ES-I3 (cell line): ENCODE measurements around the gene SLC22A23.

Experiments used
- H3K36me3 ChIP-seq: 2 replicates; pipeline ENCODE4 v1.6.1; 2013; ENCODE audit warnings: mild to moderate bottlenecking, low read length, control low read depth, moderate library complexity; ENCODE audit not compliant: insufficient read depth
- H3K4me1 ChIP-seq: 2 replicates; pipeline ENCODE4 v1.6.1; 2013; ENCODE audit warnings: mild to moderate bottlenecking, control low read depth, low read length; ENCODE audit not compliant: insufficient read depth
- H3K9ac ChIP-seq: 2 replicates; pipeline ENCODE4 v1.6.1; 2013; ENCODE audit warnings: low read depth, mild to moderate bottlenecking, low read length, moderate library complexity
- H3K9me3 ChIP-seq: 2 replicates; pipeline ENCODE4 v1.6.1; 2013; ENCODE audit warnings: mild to moderate bottlenecking, low read length, moderate library complexity; ENCODE audit not compliant: control insufficient read depth, insufficient read depth

SLC22A23 gene

GRCh38 chr6:3309391-3310050 lies 147.3 kb downstream of the SLC22A23 start:
- Histone ChIP-seq H3K4me1 (no peaks in the 10 kb centered on the region), H3K9me3 (peaks cover 2% of the 10 kb centered on the region; the same call in 1 of the 2 replicates), H3K9ac (no peak overlapping the region), H3K36me3 (no peaks in the 10 kb centered on the region; the same call in 1 of the 2 replicates)

GRCh38 chr6:3308106-3308505 lies 148.7 kb downstream of the SLC22A23 start:
- Histone ChIP-seq H3K36me3 (no peaks in the 10 kb centered on the region; the same call in 1 of the 2 replicates), H3K9me3 (peaks cover 2% of the 10 kb centered on the region; the same call in 1 of the 2 replicates), H3K9ac (no peak overlapping the region), H3K4me1 (no peaks in the 10 kb centered on the region)

DNA sequence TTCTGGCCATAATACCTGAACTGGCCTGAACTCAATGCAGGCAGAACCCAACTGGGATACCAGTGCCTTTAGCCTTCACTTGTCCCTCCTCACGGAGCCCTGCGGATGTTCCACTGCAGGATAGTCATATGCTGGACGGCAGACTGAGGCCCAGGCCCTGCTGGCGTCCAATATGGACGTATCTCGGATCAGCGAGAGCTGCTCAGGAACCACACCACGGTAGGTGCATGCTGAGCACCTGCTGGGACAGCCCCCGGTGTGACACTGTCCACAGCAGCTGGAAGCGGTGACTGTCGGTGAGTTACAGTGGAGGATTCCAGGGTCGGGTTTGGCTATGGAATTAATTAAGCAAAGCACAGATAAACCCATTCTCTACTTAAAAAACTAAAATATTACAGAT lies 149.4 kb downstream of the SLC22A23 start:
- Histone ChIP-seq H3K9ac (no peak overlapping the region), H3K4me1 (no peaks in the 10 kb centered on the region), H3K9me3 (peaks cover 2% of the 10 kb centered on the region; the same call in 1 of the 2 replicates), H3K36me3 (no peaks in the 10 kb centered on the region; the same call in 1 of the 2 replicates)

- Histone ChIP-seq H3K36me3 (no peaks in the 10 kb centered on the region; the same call in 1 of the 2 replicates), H3K9me3 (peaks cover 2% of the 10 kb centered on the region; the same call in 1 of the 2 replicates), H3K9ac (no peak overlapping the region), H3K4me1 (no peaks in the 10 kb centered on the region)
Measured at GRCh38 chr6:3306848-3307247, 150.0 kb downstream of the SLC22A23 start.

DNA sequence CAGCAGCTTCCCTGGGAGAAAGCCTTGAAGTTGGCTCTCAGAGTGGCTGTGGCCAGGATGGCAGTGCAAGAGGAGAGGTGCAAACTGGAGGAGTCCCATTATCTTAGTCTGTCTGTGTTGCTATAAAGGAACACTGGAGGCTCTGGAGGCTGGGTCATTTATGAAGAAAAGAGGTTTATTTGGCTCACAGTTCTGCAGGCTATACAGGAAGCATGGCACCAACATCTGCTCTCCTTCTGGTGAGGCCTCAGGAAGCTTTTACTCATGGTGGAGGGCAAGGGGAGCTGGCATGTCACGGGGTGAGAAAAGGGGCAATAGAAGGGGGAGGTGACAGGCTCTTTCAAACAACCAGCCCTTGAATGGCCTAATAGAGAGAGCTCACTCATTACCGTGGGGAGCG lies 151.0 kb downstream of the SLC22A23 start:
- no peak overlapping the region for H3K9ac ChIP-seq
- no peaks in the 10 kb centered on the region for H3K4me1 ChIP-seq
- H3K9me3 ChIP-seq = peaks cover 2% of the 10 kb centered on the region; the same call in 1 of the 2 replicates
- no peaks in the 10 kb centered on the region; the same call in 1 of the 2 replicates for H3K36me3 ChIP-seq

GRCh38 chr6:3305216-3305565 lies 151.7 kb downstream of the SLC22A23 start:
- Histone ChIP-seq H3K9ac (no peak overlapping the region), H3K36me3 (no peaks in the 10 kb centered on the region; the same call in 1 of the 2 replicates), H3K4me1 (no peaks in the 10 kb centered on the region), H3K9me3 (peaks cover 2% of the 10 kb centered on the region; the same call in 1 of the 2 replicates)

DNA sequence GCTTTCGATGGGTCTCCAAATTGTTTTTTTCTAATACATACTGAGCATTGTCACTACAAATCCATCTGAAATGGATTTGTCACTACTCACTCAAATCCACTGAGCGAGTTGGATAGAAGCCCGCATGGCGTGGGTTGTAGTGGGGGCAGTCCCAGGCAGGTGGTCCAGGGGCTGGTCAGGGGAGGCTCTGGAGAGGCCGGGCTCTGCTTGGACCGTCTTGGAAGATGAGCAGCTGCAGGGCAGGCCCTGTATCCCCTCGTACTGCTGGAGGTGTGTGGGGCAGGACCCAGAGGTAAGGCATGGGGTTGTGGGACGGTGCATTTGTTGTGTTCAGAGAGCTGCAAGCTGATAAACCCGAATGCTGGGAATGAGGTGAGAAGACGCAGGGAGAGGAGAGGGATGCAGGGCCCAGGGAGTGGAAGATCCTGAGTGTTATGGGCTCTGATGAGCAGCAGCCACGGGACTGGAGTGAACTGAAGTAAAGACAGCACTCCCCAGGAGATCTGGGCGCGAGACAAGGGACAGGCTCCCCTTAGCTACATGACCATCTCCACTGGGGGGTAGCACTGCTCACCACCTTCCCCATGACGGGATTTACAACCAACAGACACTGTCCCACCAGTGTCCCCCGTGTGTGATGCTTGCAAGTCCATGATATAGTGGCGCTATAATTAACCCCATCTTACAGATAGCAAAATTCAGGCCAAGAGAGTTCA lies 152.2 kb downstream of the SLC22A23 start:
- H3K9ac ChIP-seq = no peak overlapping the region
- H3K36me3 ChIP-seq = no peaks in the 10 kb centered on the region; the same call in 1 of the 2 replicates
- peaks cover 2% of the 10 kb centered on the region; the same call in 1 of the 2 replicates for H3K9me3 ChIP-seq
- no peaks in the 10 kb centered on the region for H3K4me1 ChIP-seq

DNA sequence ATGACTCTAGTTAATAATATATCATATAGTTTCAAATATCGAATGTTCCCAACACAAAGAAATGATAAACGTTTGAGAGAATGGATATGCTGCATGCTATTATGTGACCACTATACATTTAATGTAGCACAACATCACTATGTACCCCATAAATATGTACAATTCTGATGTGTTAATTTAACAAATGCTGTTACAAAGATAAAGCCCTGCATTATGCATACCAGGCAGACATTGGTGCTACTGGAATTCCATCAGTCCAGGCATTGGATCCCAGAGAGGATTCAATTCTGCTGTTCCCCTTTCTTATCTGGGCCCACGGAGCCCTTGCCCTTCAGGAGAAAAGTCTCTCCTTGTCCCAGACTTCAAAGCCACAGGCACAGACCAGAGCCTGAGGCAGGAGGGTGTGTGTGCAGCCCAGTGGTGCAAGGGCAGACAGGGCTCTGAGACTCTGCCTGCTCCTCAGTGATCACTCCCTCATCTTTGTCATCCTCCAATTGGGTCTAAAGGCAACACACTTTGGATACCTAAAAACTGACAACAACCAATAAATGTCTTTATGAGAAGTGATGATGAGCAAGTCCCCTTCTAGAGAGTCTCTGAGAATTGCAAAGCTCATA lies 152.9 kb downstream of the SLC22A23 start:
- H3K9ac ChIP-seq = no peak overlapping the region
- H3K4me1 ChIP-seq = no peaks in the 10 kb centered on the region
- H3K9me3 ChIP-seq = peaks cover 2% of the 10 kb centered on the region; the same call in 1 of the 2 replicates
- H3K36me3 ChIP-seq = no peaks in the 10 kb centered on the region; the same call in 1 of the 2 replicates

DNA sequence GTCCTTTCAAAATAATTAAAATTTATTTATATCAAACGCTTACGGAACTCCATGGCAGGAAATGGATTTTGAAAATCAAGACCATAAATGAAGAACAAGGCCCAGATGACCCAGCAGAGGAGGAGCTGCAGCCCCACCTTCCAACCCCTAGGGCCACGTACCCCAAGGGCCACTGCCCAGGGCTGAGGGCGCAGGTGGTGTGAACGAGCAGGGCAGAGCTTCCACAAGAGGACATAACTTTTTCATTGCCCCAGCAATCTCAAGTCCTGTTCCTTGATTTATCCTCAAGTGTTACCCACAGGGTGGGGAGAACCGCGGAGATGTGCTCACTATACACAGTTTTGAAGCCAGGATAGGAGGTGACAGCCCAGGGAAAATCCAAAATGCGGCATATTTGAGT lies 155.3 kb downstream of the SLC22A23 start:
- H3K4me1 ChIP-seq = no peaks in the 10 kb centered on the region
- H3K9ac ChIP-seq = no peak overlapping the region
- H3K9me3 ChIP-seq = peaks cover 2% of the 10 kb centered on the region; the same call in 1 of the 2 replicates
- H3K36me3 ChIP-seq = no peaks in the 10 kb centered on the region; the same call in 1 of the 2 replicates

DNA sequence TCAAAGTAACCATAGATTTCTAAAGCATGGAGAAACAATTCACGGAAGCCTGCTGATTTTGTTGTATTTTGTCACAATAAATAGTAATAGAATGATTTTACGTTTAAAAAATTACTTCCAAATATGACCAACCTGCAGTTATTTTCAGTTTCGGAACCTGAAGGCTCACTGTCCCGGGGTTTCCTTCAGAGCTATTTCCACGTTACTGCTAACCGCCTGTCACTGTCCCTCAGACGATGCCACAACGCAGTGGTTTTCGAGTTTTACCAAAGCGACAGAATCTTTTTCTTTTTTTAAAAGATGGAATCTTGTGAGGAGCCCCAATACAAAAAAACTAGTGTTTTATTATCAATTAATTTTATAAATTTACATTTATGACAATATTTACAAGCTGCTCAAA lies 157.6 kb downstream of the SLC22A23 start:
- H3K9me3 ChIP-seq = no peaks in the 10 kb centered on the region
- H3K36me3 ChIP-seq = no peaks in the 10 kb centered on the region
- H3K9ac ChIP-seq = no peak overlapping the region
- no peaks in the 10 kb centered on the region for H3K4me1 ChIP-seq

GRCh38 chr6:3297909-3298308 lies 158.9 kb downstream of the SLC22A23 start:
- H3K36me3 ChIP-seq = no peaks in the 10 kb centered on the region; the same call in 1 of the 2 replicates
- no peak overlapping the region for H3K9ac ChIP-seq
- no peaks in the 10 kb centered on the region for H3K9me3 ChIP-seq
- no peaks in the 10 kb centered on the region for H3K4me1 ChIP-seq

DNA sequence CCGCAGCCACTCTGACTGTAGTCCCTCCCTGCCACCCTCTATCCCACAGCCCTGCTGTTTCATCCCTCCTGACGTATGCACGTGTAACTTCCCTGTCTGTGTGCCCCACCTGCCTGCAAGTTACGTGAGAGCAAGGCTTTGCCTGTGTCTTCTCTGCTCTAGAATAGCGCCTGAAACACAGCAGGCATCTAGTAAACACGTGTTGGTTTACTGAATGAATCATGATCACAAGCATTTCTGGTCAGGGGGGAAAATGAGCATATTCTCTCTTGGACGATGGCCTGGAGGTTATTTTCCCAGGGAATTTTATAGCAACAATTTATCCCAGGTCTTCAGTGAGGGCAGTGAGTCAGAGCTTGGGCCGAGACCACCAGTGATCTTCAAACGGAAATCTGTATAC lies 159.8 kb downstream of the SLC22A23 start:
- Histone ChIP-seq H3K4me1 (no peaks in the 10 kb centered on the region), H3K9me3 (no peaks in the 10 kb centered on the region), H3K9ac (no peak overlapping the region), H3K36me3 (no peaks in the 10 kb centered on the region; the same call in 1 of the 2 replicates)

DNA sequence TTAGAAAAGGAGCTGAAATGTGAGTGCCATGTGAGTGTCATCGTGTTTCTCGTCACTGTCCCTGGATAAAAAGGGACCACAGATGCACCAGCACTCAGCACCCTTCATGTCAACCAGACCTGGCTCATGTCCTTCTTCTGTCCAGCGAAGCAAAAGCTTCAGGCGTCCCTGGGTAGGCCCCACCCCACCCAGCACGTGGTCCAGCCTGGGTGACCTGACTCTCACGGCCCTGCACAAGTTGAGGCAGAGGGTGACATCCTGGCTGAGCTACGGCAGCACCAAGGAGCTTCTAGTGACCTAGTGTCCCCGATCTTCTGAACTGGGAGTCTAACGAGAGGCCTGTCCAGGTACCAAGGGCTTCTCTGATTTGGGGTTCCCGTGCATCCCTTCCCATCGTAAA lies 160.3 kb downstream of the SLC22A23 start:
- Histone ChIP-seq H3K4me1 (no peaks in the 10 kb centered on the region), H3K9ac (no peak overlapping the region), H3K9me3 (no peaks in the 10 kb centered on the region), H3K36me3 (no peaks in the 10 kb centered on the region; the same call in 1 of the 2 replicates)

DNA sequence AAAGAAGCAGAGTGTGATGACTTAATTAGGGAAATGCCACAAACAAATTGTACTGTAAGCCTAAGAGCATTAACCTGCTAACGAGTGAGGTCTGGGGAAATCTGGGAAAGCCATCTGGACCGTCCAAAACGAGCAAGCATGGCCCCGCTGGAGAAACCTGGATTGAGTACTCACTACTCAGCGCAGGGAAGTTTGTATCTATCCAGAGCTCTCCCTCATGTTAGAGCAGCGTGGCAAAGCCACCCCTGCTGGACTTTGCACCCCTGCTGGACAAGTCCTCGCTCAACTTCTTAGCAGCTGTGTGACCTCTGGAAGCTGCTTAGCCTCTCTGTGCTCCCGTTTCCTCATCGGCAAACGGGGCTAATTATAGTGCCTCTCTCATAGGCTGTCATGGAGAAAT lies 160.8 kb downstream of the SLC22A23 start:
- Histone ChIP-seq H3K4me1 (no peaks in the 10 kb centered on the region), H3K9ac (no peak overlapping the region), H3K36me3 (no peaks in the 10 kb centered on the region; the same call in 1 of the 2 replicates), H3K9me3 (no peaks in the 10 kb centered on the region)
